ENCODE results near the gene SLC38A3. TPM values are rescaled to one million over a fixed set of nuclear protein-coding genes. Genes with fewer than 3 reads are reported as not detected.
"Not testable (repeated sequence)": the region's sequence is repeated elsewhere in the genome, so short reads cannot be mapped to it uniquely, and the experiment has no call there.

SLC38A3 gene
- polyA plus RNA-seq, 1 donor = 2.0 TPM

- Histone ChIP-seq H3K4me1 (ENCODE audit: control insufficient read depth, insufficient read depth, low read length) (peaks cover 25% of the 10 kb centered on the region), H3K27ac (ENCODE audit: low read length) (peak overlapping the region; percentile 39)
- no CpG with 5 or more reads among the region's 5 CpGs for WGBS (ENCODE audit: insufficient coverage, low lambda C conversion rate)
- not testable (repeated sequence) for DNase-seq; H3K27me3 ChIP-seq (ENCODE audit: control insufficient read depth, insufficient read depth, low read length); H3K36me3 ChIP-seq (ENCODE audit: control insufficient read depth, insufficient read depth, low read length); H3K4me3 ChIP-seq (ENCODE audit: low read length); H3K9me3 ChIP-seq (ENCODE audit: control insufficient read depth, low read depth, low read length)
Measured at GRCh38 chr3:50211368-50211717, 6.3 kb downstream of the SLC38A3 start.

DNA sequence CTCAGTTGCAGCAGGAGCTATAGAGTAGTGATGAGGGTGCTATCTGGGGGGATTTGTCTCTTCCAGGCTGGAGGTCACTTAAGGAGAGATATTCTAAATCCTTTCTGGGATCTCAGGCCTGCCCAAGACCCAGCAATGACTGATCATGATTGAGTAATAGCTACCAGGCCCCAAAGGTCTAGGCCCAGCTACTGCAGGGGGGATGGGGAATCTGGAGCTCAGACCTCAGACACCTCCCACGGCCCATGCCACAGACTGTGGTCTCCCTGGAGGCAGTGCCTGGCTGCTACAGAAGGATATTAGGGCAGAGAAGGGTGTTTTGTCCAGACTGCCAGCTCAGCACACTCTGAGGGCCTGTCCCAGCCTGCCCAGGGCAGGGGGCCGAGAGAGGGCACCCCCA lies 6.9 kb downstream of the SLC38A3 start:
- DNase-seq = no peak
- Histone ChIP-seq H3K27ac (ENCODE audit: low read length) (no peak overlapping the region), H3K36me3 (ENCODE audit: control insufficient read depth, insufficient read depth, low read length) (no peaks in the 10 kb centered on the region), H3K4me1 (ENCODE audit: control insufficient read depth, insufficient read depth, low read length) (peaks cover 25% of the 10 kb centered on the region), H3K4me3 (ENCODE audit: low read length) (no peak overlapping the region), H3K9me3 (ENCODE audit: control insufficient read depth, low read depth, low read length) (no peaks in the 10 kb centered on the region), H3K27me3 (ENCODE audit: control insufficient read depth, insufficient read depth, low read length) (peaks cover under 1% of the 10 kb centered on the region)
- no CpG with 5 or more reads among the region's 2 CpGs for WGBS (ENCODE audit: insufficient coverage, low lambda C conversion rate)

- no CpG with 5 or more reads among the region's 4 CpGs for WGBS (ENCODE audit: insufficient coverage, low lambda C conversion rate)
- no peaks in the 10 kb centered on the region for H3K27me3 ChIP-seq (ENCODE audit: control insufficient read depth, insufficient read depth, low read length)
- H3K36me3 ChIP-seq (ENCODE audit: control insufficient read depth, insufficient read depth, low read length) = no peaks in the 10 kb centered on the region
- H3K9me3 ChIP-seq (ENCODE audit: control insufficient read depth, low read depth, low read length) = no peaks in the 10 kb centered on the region
- no peak for DNase-seq
- H3K27ac ChIP-seq (ENCODE audit: low read length) = no peak overlapping the region
- no peak overlapping the region for H3K4me3 ChIP-seq (ENCODE audit: low read length)
- peaks cover 25% of the 10 kb centered on the region for H3K4me1 ChIP-seq (ENCODE audit: control insufficient read depth, insufficient read depth, low read length)
Measured at GRCh38 chr3:50212502-50212901, 7.4 kb downstream of the SLC38A3 start.

DNA sequence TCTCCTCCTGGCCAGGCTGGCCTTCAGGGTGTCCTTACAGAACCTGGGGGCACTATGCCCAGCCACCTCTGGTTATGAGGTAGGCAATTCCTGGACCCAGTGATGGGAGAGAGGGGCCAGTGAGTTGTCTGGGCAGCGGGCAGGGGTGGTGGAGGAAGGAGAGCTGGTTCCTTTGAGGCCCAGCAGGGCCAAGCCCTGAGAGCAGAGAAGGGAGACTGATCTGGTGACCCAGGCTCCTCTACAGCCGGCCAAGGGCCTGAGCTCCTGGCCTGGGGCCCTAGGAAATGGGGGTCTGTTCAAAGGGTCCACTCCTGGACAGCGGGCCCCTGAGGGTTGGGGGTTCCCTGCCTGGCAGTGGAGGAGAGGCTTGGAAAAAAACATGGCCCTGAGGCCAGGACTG lies 7.9 kb downstream of the SLC38A3 start:
- Histone ChIP-seq H3K27me3 (ENCODE audit: control insufficient read depth, insufficient read depth, low read length) (no peaks in the 10 kb centered on the region), H3K36me3 (ENCODE audit: control insufficient read depth, insufficient read depth, low read length) (no peaks in the 10 kb centered on the region), H3K9me3 (ENCODE audit: control insufficient read depth, low read depth, low read length) (no peaks in the 10 kb centered on the region), H3K27ac (ENCODE audit: low read length) (no peak overlapping the region), H3K4me1 (ENCODE audit: control insufficient read depth, insufficient read depth, low read length) (peaks cover 25% of the 10 kb centered on the region), H3K4me3 (ENCODE audit: low read length) (no peak overlapping the region)
- DNase-seq = no peak
- no CpG with 5 or more reads among the region's 3 CpGs for WGBS (ENCODE audit: insufficient coverage, low lambda C conversion rate)

- no peaks in the 10 kb centered on the region for H3K9me3 ChIP-seq (ENCODE audit: control insufficient read depth, low read depth, low read length)
- H3K27ac ChIP-seq (ENCODE audit: low read length) = no peak overlapping the region
- H3K27me3 ChIP-seq (ENCODE audit: control insufficient read depth, insufficient read depth, low read length) = no peaks in the 10 kb centered on the region
- H3K4me3 ChIP-seq (ENCODE audit: low read length) = no peak overlapping the region
- no peaks in the 10 kb centered on the region for H3K36me3 ChIP-seq (ENCODE audit: control insufficient read depth, insufficient read depth, low read length)
- no CpG with 5 or more reads among the region's 12 CpGs for WGBS (ENCODE audit: insufficient coverage, low lambda C conversion rate)
- H3K4me1 ChIP-seq (ENCODE audit: control insufficient read depth, insufficient read depth, low read length) = peaks cover 25% of the 10 kb centered on the region
- no peak for DNase-seq
Measured at GRCh38 chr3:50213373-50213772, 8.3 kb downstream of the SLC38A3 start.

DNA sequence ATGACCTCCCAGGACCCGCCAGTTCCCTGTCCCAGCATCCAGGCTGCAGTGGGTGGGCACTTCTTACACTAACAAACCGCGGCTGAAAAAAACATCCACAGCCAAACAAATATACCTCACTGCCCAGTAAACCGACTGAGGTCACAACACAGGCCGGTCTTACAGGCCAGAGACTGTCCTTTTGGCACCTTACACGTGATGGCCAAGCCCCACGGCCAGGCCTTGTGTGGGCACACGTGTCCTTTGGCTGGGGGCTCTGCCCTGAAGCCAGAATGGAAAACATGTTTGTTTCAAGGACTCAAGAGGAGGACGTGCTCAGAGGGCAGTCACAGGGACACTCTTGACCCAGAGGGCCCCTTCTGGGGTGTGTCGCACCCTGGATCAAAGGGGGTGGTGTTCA lies 9.8 kb downstream of the SLC38A3 start:
- Histone ChIP-seq H3K4me3 (ENCODE audit: low read length) (no peak overlapping the region), H3K4me1 (ENCODE audit: control insufficient read depth, insufficient read depth, low read length) (peaks cover 26% of the 10 kb centered on the region), H3K36me3 (ENCODE audit: control insufficient read depth, insufficient read depth, low read length) (no peaks in the 10 kb centered on the region), H3K27me3 (ENCODE audit: control insufficient read depth, insufficient read depth, low read length) (no peaks in the 10 kb centered on the region), H3K9me3 (ENCODE audit: control insufficient read depth, low read depth, low read length) (no peaks in the 10 kb centered on the region), H3K27ac (ENCODE audit: low read length) (no peak overlapping the region)
- no peak for DNase-seq
- no CpG with 5 or more reads among the region's 10 CpGs for WGBS (ENCODE audit: insufficient coverage, low lambda C conversion rate)

DNA sequence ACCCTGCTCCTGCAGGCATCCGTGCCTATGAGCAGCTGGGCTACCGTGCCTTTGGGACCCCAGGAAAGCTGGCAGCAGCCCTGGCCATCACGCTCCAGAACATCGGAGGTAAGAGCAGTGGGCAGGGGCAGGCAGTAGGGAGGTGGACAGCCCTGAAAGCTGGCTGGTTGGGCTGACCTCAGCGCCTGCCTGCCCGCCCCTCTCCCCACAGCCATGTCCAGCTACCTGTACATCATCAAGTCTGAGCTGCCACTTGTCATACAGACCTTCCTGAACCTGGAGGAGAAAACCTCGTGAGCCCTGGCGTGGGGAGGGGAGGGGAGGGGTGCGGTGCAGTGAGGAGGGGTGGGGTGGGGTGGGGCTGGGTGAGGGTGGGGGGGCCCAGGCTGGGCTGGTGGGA lies 10.5 kb downstream of the SLC38A3 start:
- Histone ChIP-seq H3K4me1 (ENCODE audit: control insufficient read depth, insufficient read depth, low read length) (peaks cover 26% of the 10 kb centered on the region), H3K4me3 (ENCODE audit: low read length) (no peak overlapping the region), H3K27me3 (ENCODE audit: control insufficient read depth, insufficient read depth, low read length) (no peaks in the 10 kb centered on the region), H3K36me3 (ENCODE audit: control insufficient read depth, insufficient read depth, low read length) (no peaks in the 10 kb centered on the region), H3K9me3 (ENCODE audit: control insufficient read depth, low read depth, low read length) (no peaks in the 10 kb centered on the region), H3K27ac (ENCODE audit: low read length) (no peak overlapping the region)
- no peak for DNase-seq
- no CpG with 5 or more reads among the region's 9 CpGs for WGBS (ENCODE audit: insufficient coverage, low lambda C conversion rate)

DNA sequence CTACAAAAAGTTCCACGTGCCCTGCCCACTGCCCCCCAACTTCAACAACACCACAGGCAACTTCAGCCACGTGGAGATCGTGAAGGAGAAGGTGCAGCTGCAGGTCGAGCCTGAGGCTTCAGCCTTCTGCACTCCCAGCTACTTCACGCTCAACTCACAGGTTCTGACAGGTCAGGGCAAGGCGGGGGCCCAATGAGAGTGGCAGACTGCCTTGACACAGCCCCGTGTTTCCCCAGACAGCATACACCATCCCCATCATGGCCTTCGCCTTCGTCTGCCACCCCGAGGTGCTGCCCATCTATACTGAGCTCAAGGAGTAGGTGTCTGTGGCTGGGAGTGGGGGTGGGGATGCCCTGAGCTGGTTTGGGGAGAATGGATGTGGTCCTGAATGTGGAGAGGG lies 12.6 kb downstream of the SLC38A3 start:
- no peak for DNase-seq
- Histone ChIP-seq H3K36me3 (ENCODE audit: control insufficient read depth, insufficient read depth, low read length) (no peaks in the 10 kb centered on the region), H3K9me3 (ENCODE audit: control insufficient read depth, low read depth, low read length) (no peaks in the 10 kb centered on the region), H3K27ac (ENCODE audit: low read length) (no peak overlapping the region), H3K27me3 (ENCODE audit: control insufficient read depth, insufficient read depth, low read length) (no peaks in the 10 kb centered on the region), H3K4me1 (ENCODE audit: control insufficient read depth, insufficient read depth, low read length) (peaks cover 22% of the 10 kb centered on the region), H3K4me3 (ENCODE audit: low read length) (no peak overlapping the region)
- no CpG with 5 or more reads among the region's 10 CpGs for WGBS (ENCODE audit: insufficient coverage, low lambda C conversion rate)

GRCh38 chr3:50218448-50218847 lies 13.4 kb downstream of the SLC38A3 start:
- Histone ChIP-seq H3K36me3 (ENCODE audit: control insufficient read depth, insufficient read depth, low read length) (no peaks in the 10 kb centered on the region), H3K27ac (ENCODE audit: low read length) (no peak overlapping the region), H3K27me3 (ENCODE audit: control insufficient read depth, insufficient read depth, low read length) (no peaks in the 10 kb centered on the region), H3K9me3 (ENCODE audit: control insufficient read depth, low read depth, low read length) (no peaks in the 10 kb centered on the region), H3K4me1 (ENCODE audit: control insufficient read depth, insufficient read depth, low read length) (peaks cover 22% of the 10 kb centered on the region), H3K4me3 (ENCODE audit: low read length) (no peak overlapping the region)
- WGBS (ENCODE audit: insufficient coverage, low lambda C conversion rate) = no CpG with 5 or more reads among the region's 17 CpGs
- no peak for DNase-seq

DNA sequence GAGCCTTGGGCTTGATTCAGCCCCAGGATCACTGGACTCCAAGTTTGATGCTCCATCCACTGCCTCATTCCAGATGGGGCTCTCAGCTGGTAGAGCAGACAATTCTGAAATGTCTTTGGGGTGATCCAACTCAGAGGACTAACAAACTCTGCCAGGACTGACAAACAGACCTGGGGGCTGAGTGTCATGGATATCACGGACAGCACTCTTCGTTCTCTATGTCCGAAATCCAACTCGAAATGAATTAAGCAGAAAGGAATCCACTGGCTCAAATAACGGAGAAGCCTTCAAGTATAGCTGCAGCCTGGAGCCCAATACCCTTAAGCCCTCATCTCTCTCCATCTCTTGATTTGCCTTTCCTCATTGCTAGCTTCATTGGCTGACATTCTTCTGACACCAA lies 14.2 kb downstream of the SLC38A3 start:
- no peaks in the 10 kb centered on the region for H3K27me3 ChIP-seq (ENCODE audit: control insufficient read depth, insufficient read depth, low read length)
- no peak for DNase-seq
- no peaks in the 10 kb centered on the region for H3K36me3 ChIP-seq (ENCODE audit: control insufficient read depth, insufficient read depth, low read length)
- H3K9me3 ChIP-seq (ENCODE audit: control insufficient read depth, low read depth, low read length) = no peaks in the 10 kb centered on the region
- H3K4me3 ChIP-seq (ENCODE audit: low read length) = no peak overlapping the region
- peaks cover 22% of the 10 kb centered on the region for H3K4me1 ChIP-seq (ENCODE audit: control insufficient read depth, insufficient read depth, low read length)
- WGBS (ENCODE audit: insufficient coverage, low lambda C conversion rate) = no CpG with 5 or more reads among the region's 5 CpGs
- no peak overlapping the region for H3K27ac ChIP-seq (ENCODE audit: low read length)

GRCh38 chr3:50220109-50220508 lies 15.0 kb downstream of the SLC38A3 start:
- no peak for DNase-seq
- H3K27ac ChIP-seq (ENCODE audit: low read length) = no peak overlapping the region
- no CpG with 5 or more reads among the region's 6 CpGs for WGBS (ENCODE audit: insufficient coverage, low lambda C conversion rate)
- H3K9me3 ChIP-seq (ENCODE audit: control insufficient read depth, low read depth, low read length) = no peaks in the 10 kb centered on the region
- no peak overlapping the region for H3K4me3 ChIP-seq (ENCODE audit: low read length)
- H3K27me3 ChIP-seq (ENCODE audit: control insufficient read depth, insufficient read depth, low read length) = peaks cover 3% of the 10 kb centered on the region
- H3K36me3 ChIP-seq (ENCODE audit: control insufficient read depth, insufficient read depth, low read length) = no peaks in the 10 kb centered on the region
- H3K4me1 ChIP-seq (ENCODE audit: control insufficient read depth, insufficient read depth, low read length) = peaks cover 22% of the 10 kb centered on the region
